GM06990 (cell line): ENCODE data around the gene TALDO1.

Experiments
- DNase-seq: peaks from one replicate; pipeline ENCODE4 v3.0.0-alpha.2; 2011; ENCODE audit not compliant: insufficient read length; ENCODE audit errors: extremely low read depth
- H3K27me3 ChIP-seq: replicated peaks from 2 replicates; pipeline ENCODE4 v1.6.0; 2011; ENCODE audit warnings: low read length; ENCODE audit not compliant: control insufficient read depth, insufficient read depth
- H3K36me3 ChIP-seq: 2 replicates; pipeline ENCODE4 v1.5.1; 2011; ENCODE audit warnings: low read length; ENCODE audit not compliant: control insufficient read depth, insufficient read depth
- H3K4me3 ChIP-seq: replicated peaks from 2 replicates; pipeline ENCODE4 v1.5.1; 2011; ENCODE audit warnings: low read depth, mild to moderate bottlenecking, control low read depth, low read length
- TF ChIP-seq, protein P1 (sequence below): IDR thresholded peaks from 2 replicates; pipeline ENCODE4 v1.5.1; 2011; ENCODE audit warnings: low read length, control low read depth, mild to moderate bottlenecking, inconsistent platforms; ENCODE audit not compliant: insufficient read depth, poor library complexity, severe bottlenecking

Gene TALDO1

DNA sequence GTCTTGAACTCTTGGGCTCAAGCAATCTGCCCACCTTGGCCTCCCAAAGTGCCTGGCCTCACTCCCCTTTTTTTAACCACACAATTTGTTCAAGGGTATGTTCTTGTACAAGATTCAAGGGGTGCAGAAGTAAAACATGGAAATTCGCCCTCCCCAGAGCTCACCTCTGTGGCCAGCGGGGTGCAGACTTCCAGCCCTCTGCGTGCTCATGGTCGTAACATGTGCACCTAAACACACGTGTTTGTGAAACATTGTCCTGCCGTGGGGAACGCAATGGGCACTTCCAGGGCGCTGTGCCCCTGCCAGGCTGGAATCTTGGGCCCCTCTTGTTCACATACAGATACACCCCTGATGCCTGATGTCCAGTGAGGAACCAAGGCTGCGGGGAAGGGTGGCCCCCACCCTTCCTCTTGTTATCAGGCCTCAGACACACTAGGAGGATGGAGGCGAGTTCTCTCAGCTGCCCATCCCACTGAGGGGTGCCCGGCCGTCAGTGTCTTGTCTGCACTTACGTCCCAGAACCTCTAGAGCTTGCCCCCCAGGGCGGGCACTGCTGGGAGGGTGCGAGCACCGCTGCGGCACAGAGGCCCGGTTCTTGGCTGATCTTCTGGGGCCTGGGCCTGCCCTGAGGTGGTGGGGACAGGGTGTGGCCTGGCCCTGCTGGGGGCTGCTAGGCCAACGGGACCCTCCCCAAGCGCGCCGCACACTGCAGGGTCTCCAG is 45.4 kb upstream of the TALDO1 start:
- no peak for DNase-seq
- peaks cover 5% of the 10 kb centered on the region for H3K36me3 ChIP-seq
- no peaks in the 10 kb centered on the region for H3K27me3 ChIP-seq
- no peak overlapping the region for H3K4me3 ChIP-seq
- TF ChIP-seq, protein P1, sequence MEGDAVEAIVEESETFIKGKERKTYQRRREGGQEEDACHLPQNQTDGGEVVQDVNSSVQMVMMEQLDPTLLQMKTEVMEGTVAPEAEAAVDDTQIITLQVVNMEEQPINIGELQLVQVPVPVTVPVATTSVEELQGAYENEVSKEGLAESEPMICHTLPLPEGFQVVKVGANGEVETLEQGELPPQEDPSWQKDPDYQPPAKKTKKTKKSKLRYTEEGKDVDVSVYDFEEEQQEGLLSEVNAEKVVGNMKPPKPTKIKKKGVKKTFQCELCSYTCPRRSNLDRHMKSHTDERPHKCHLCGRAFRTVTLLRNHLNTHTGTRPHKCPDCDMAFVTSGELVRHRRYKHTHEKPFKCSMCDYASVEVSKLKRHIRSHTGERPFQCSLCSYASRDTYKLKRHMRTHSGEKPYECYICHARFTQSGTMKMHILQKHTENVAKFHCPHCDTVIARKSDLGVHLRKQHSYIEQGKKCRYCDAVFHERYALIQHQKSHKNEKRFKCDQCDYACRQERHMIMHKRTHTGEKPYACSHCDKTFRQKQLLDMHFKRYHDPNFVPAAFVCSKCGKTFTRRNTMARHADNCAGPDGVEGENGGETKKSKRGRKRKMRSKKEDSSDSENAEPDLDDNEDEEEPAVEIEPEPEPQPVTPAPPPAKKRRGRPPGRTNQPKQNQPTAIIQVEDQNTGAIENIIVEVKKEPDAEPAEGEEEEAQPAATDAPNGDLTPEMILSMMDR = no peak

DNA sequence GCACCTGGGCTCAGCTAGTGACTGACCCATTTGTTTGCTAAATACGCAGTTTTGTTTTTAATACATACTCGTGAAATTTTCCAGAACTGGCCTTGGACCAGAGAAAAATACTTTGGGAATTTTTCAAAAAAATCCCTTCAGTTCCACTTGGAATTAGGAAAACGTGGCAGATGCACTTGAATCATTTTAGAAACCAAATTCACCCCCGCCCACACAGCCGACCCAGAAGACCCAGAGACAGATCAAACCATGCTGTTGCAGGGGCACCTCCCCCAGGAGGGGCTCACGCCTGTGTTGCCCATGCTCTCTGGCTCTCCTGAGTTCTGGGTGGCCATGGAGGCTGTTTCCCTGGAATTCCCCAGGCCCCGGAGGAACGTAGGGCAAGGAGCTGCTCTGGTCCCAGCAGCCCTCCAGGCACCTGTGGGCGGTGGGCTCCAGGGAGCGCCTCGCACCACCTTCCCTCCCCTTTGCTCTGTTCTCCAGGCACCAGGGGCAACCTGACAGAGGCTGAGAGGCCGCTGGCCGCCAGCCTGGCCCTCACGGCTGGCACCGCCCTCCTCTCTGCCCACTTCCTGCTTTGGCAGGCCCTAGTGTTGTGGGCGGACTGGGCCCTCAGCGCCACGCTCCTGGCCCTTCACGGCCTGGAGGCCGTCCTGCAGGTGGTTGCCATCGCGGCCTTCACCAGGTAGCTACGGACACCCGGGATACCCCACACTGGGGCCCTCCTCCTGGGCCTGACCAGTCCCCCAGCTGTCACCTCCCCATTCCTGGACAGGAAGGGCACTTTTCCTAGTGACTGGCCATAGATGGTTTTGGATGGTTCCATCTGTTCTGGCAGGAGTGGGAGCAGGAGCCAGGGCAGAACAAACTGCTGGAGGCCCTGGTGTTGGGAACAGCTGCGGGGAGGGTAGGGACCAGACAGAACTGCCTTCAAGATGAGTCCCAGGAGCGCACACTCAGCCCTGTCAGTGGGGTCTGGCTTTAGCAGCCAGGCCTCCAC is 44.5 kb upstream of the TALDO1 start:
- no peak for DNase-seq
- TF ChIP-seq, protein P1 = no peak
- no peaks in the 10 kb centered on the region for H3K27me3 ChIP-seq
- H3K36me3 ChIP-seq = peaks cover 5% of the 10 kb centered on the region
- H3K4me3 ChIP-seq = no peak overlapping the region

DNA sequence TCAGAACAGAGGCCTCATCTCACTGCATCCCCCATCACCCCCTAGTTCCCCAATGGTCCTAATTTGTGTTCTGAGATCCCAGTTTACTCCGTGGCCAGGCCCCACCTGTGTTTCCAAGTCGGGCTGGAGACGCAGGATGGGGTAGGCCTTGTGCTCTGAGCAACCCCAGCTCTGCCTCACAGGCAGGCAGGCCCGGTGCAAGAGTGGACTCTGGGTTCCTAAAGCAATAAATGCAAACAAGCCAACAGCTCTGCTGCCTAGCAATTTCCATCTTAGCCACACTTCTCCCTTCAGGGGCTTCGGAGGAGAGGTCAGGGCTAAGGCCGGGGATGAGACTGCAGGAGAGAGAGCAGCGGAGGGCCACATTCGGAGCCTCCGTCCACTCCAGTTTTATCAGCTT is 43.8 kb upstream of the TALDO1 start:
- Histone ChIP-seq H3K4me3 (no peak overlapping the region), H3K27me3 (no peaks in the 10 kb centered on the region; the same call in 1 of the 2 replicates), H3K36me3 (peaks cover 5% of the 10 kb centered on the region)
- TF ChIP-seq, protein P1 = no peak
- DNase-seq = no peak

DNA sequence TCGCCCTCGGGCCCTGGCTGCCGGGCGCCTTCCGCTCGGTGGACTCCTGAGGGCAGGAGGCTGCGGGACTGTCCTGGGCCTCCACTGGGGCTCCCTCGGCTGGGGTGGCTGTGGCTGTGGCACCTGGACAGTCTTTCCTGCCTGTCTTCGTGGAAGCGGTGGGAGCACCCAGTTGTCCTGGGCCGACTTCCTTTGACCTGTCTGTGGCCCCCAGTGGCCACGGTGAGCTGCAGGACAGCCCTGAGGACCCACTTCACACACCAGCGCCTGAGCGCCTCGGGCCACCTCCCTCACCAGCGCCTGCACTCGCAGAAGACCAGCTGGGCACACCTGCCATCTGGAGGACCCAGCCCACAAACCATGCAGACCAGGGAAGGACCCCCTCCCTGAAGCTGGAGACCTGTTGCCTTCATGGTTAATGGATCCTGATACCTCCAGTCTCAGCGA is 43.0 kb upstream of the TALDO1 start:
- Histone ChIP-seq H3K4me3 (no peak overlapping the region), H3K36me3 (peaks cover 5% of the 10 kb centered on the region)
- TF ChIP-seq, protein P1 = no peak

DNA sequence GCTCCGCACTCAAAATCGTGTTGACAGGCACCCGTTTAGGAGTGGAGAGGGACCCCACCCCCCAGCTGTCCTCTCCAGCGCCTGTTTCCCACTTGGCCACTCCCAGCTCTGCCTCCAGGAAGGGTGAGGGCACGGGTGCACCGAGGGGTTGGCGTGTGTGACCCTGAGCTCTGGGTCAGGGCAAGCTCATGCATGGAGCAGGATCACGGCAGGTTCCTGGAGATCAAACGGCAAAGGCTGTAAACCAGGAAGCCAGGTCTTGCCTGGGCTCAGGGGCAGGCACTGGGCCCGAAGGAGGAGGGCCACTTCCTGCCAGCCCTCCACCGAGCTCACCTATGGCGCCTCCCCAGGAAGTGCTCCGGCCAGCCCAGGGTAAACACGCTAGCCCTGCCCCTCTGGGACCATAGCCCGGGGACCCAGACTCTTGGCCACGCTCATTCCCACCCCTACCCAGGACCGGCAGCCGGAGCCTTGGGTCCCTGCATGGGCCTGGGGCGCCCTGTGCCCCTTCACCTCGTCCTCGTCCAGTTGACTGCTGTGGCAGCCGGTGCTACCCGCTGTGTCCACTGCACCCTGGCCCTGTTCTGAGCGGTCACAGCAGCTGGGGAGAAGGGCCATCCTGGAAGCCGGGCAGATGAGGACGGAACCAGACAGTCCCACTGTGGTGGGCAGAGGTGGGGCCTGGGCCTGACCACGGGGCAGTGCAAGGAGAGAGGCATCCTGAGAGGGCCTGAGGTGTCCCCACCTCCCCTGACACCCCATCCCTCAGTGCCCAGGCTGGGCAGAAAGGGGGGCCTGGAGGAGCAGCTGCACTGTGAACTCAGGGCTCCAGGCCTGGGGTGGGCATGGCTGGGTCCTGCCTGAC is 42.3 kb upstream of the TALDO1 start:
- no peaks in the 10 kb centered on the region; the same call in 1 of the 2 replicates for H3K27me3 ChIP-seq
- H3K4me3 ChIP-seq = no peak overlapping the region

More for the DNA sequence above, 43.0 kb upstream of the TALDO1 start:
- H3K27me3 ChIP-seq = no peaks in the 10 kb centered on the region; the same call in 1 of the 2 replicates
- DNase-seq = no peak

More for the DNA sequence above, 42.3 kb upstream of the TALDO1 start:
- H3K36me3 ChIP-seq = peaks cover 5% of the 10 kb centered on the region
- TF ChIP-seq, protein P1 = no peak
- DNase-seq = no peak
